ENCODE data around the gene CRYL1. TPM values are rescaled to one million over a fixed set of nuclear protein-coding genes. Genes with fewer than 3 reads are reported as not detected.

Gene CRYL1
- total RNA-seq, 1 experiment from 2014 or later, result 3.7 TPM

DNA sequence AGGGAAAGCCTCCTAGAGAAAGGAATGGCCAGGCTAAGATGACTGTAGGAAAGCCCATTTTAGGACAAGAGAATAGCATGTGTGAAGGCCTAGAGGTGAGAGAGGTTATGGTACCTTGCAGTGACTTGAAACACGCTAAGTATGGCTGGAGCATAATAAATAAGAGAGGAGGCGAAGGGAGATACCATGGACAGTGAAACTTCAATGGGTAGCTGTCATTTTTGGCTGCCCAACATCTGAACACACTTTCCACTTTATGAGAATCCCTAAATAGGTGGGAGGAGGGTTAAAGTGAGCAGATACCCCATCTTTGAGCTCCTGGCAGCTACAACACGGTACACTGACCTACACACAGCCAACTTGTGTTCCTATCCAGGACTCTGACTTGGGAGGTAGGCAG, 33.3 kb upstream of the CRYL1 start:
- DNase-seq, result no peak
- H2BK5ac ChIP-seq (ENCODE audit: insufficient read length, low read length), result no peak overlapping the region
- no peak overlapping the region for H4K91ac ChIP-seq (ENCODE audit: insufficient read length, low read depth, low read length)
- no peaks in the 10 kb centered on the region for H3K4me1 Mint-ChIP-seq
- H4K20me1 ChIP-seq (ENCODE audit: control insufficient read depth, insufficient read depth, insufficient read length), result no peaks in the 10 kb centered on the region
- H3K79me1 ChIP-seq (ENCODE audit: insufficient read depth, low read depth, low read length, poor library complexity, severe bottlenecking), result no peaks in the 10 kb centered on the region
- H3K27ac Mint-ChIP-seq, result no peak overlapping the region
- no peak overlapping the region for H3K4me2 ChIP-seq (ENCODE audit: insufficient read depth, insufficient read length, low read length)
- no peak overlapping the region for H3K14ac ChIP-seq (ENCODE audit: insufficient read depth, low read length)
- no peak overlapping the region for H3K56ac ChIP-seq (ENCODE audit: insufficient read length, low read depth, low read length)
- H2BK120ac ChIP-seq (ENCODE audit: low read depth, low read length, poor library complexity, severe bottlenecking), result no peak overlapping the region
- H3K4ac ChIP-seq (ENCODE audit: low read depth, low read length), result no peak overlapping the region
- TF ChIP-seq, protein P1, sequence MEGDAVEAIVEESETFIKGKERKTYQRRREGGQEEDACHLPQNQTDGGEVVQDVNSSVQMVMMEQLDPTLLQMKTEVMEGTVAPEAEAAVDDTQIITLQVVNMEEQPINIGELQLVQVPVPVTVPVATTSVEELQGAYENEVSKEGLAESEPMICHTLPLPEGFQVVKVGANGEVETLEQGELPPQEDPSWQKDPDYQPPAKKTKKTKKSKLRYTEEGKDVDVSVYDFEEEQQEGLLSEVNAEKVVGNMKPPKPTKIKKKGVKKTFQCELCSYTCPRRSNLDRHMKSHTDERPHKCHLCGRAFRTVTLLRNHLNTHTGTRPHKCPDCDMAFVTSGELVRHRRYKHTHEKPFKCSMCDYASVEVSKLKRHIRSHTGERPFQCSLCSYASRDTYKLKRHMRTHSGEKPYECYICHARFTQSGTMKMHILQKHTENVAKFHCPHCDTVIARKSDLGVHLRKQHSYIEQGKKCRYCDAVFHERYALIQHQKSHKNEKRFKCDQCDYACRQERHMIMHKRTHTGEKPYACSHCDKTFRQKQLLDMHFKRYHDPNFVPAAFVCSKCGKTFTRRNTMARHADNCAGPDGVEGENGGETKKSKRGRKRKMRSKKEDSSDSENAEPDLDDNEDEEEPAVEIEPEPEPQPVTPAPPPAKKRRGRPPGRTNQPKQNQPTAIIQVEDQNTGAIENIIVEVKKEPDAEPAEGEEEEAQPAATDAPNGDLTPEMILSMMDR (conservative IDR thresholded peaks at IDR 0.05), result no peak
- H3K23me2 ChIP-seq (ENCODE audit: insufficient read length, low read depth, low read length, poor library complexity, severe bottlenecking), result no peaks in the 10 kb centered on the region
- H4K8ac ChIP-seq (replicated peaks; ENCODE audit: insufficient read length, low read depth, low read length), result no peak overlapping the region
- H3K9me3 ChIP-seq (ENCODE audit: control insufficient read depth, low read depth, low read length), result no peaks in the 10 kb centered on the region
- peaks cover 0 to 3% of the 10 kb centered on the region in 2 experiments; a peak in 2 of 5 replicates for H3K9me3 Mint-ChIP-seq
- no peak overlapping the region for H3K4me3 Mint-ChIP-seq
- peaks cover 7% of the 10 kb centered on the region for H3K27me3 Mint-ChIP-seq (ENCODE audit: low read depth)
- H3K36me3 Mint-ChIP-seq (ENCODE audit: insufficient read depth in 1 of 3, low read depth in 3 of 3), result no peaks in the 10 kb centered on the region; a peak in 1 of 7 replicates
- no peak overlapping the region for H3K9ac ChIP-seq (ENCODE audit: extremely low read depth, insufficient read length, low read length)
- H4K5ac ChIP-seq (ENCODE audit: insufficient read length, low read depth, low read length), result no peak overlapping the region
- no peak overlapping the region for H2BK20ac ChIP-seq (ENCODE audit: low read depth, low read length, poor library complexity, severe bottlenecking)
- no peaks in the 10 kb centered on the region for H3K4me1 ChIP-seq (ENCODE audit: insufficient read depth, low read length)
- H3K27ac ChIP-seq (ENCODE audit: insufficient read length, low read depth, low read length), result no peak overlapping the region
- WGBS (ENCODE audit: extremely low coverage, insufficient read length, low lambda C conversion rate), result no CpG with 5 or more reads among the region's 3 CpGs
- H3K27me3 ChIP-seq (ENCODE audit: insufficient read depth, low read length), result no peaks in the 10 kb centered on the region
- H3K23ac ChIP-seq (ENCODE audit: insufficient read length, low read depth, low read length), result no peak overlapping the region
- no peak overlapping the region for H3K18ac ChIP-seq (ENCODE audit: insufficient read length, low read depth, low read length)
- H2AFZ ChIP-seq (ENCODE audit: low read length), result no peak overlapping the region
- H3K79me2 ChIP-seq (ENCODE audit: insufficient read depth, low read length), result no peaks in the 10 kb centered on the region
- no peak overlapping the region for H2BK12ac ChIP-seq (ENCODE audit: insufficient read length, low read depth, low read length)
- H2AK5ac ChIP-seq (ENCODE audit: insufficient read length, low read length), result no peak overlapping the region
- H3T11ph ChIP-seq (ENCODE audit: low read length), result no peak overlapping the region
- no peak overlapping the region for H2BK15ac ChIP-seq (ENCODE audit: low read depth, low read length)
